GM21381 (cell line): ENCODE measurements around the gene COBL.

Experiments
- ATAC-seq: cut with Tn5 transposase; IDR thresholded peaks from one replicate; pipeline ENCODE4 v1.9.1; 2021; ENCODE audit warnings: mild to moderate bottlenecking, moderate library complexity; ENCODE audit not compliant: unreplicated experiment

Gene COBL

DNA sequence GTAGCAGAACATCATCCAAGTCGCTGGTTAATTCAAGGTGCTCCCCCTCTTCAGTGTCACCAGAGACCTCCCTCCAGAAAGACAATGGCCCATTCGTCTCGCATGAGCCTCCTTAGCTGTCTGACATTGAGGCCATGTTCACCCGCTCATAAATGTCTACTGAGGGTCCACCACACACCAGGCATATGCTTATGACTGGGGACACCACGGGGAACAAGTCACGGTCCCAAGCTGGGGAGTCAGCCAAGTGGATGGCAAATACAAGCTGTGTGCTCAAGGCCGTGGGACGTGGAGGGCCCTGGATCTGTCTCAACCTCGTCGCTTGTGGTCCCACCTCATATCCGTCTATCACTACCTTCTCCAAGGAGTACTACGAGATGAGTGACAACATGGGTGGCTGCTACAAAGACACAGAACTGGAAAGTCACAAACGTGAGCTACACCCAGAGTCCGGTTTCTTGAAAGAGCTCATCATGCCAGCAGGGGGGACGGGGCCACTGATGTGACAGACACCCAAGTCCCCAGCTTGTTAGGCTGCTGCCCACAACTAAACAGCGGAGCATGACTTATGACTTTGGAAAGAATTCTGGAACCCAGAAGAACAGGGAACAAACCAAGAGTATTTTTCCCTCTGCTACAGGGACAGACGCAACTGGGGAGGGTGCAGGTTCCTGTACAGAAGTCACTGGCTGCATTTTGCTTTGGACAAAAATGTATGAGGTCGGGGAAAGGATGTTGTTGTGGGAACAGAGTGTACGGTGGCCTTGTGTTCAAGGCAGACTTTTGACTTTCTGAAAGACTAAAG, 189.6 kb downstream of the COBL start:
- no peak for ATAC-seq

DNA sequence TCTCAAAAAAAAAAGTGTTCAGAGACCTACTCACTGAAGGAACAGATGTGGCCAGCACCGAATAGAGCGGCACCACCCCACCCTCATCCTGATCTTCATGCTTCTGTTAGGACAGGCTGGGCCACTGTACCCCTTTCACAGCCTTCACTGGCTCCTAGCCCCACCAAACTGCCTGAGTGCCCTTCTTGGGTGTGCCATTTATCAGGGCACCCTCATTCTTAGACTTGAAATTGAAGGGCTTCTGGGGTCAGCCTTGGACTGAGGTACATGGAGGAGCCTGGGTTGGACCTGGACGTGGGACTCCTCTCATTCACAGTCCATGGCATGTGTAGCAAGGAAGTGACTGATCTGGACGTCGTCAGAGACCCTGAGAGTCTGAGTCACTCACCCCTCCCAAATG, 190.3 kb downstream of the COBL start:
- no peak for ATAC-seq

DNA sequence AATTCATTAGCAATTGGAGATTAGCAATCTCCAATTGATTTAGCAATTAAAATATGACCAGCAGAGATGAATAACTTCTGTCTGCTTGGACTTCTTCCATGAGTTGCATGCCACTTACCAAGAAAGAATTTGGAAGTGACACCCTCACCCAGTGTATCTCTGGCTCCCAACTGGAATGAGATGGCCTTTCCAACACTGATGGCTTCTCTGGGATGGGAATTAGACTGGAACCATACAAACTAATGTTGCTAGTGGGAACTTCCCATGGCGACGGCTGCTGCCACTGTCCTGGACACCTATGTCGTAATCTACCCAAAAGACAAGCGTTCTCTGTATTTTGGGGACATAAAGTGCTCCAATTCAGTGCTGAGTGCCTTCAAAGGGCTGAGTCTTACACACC, 192.3 kb downstream of the COBL start:
- ATAC-seq: no peak

DNA sequence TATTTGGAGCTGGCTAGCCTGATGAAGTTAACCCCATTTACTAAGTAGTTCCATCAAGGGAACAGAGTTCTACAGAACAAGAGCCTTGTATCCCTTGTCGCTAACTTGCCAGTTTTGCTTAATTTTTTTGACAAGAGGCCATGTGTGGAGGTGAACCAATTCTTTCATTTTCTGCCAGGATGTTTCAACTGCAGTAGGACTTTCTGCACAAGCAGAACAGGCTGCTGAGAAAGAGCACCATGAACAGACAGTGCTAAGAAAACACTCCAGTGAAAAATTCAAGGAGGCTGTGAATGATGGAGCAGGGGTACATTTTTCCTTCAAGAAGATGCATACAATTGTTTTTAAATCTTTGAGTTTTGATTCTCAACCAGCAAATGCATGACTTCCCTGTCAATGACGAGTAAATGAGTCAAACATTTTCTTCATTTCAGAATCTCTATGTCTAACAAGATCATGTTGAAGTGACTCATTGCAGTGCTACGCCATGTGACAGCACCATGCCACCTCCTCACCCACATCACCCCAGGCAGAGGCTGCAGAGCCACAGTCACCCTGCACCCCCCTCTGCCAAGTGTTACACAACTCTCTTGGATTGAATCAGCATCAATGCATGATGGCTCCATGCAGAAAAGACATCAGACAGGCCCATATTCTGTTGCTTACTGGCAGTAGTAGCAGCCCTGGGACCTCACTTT, 193.1 kb downstream of the COBL start:
- no peak for ATAC-seq

DNA sequence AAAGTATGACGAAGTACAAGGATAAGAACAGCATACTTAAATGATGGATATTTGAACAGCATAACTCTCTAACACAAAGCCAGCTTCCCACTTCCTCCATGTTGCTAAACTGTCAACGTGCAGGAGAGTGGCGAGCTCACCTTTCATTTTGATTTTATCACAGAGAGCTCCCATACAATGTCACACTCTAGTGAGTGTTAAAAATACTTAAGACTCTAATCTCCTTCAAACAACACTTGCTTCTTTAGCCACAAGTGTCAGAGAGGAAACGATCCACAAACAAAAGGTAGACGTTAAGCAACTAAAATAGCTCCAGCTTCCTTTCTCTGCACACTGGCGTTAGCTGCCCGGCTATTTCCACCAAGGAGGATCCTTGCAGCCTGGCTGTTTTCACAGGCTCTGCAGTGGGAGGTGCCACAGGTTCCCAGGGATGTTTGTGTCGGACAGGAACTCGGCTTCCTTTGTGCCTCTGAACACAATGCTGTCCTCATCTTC, 194.6 kb downstream of the COBL start:
- ATAC-seq: no peak

DNA sequence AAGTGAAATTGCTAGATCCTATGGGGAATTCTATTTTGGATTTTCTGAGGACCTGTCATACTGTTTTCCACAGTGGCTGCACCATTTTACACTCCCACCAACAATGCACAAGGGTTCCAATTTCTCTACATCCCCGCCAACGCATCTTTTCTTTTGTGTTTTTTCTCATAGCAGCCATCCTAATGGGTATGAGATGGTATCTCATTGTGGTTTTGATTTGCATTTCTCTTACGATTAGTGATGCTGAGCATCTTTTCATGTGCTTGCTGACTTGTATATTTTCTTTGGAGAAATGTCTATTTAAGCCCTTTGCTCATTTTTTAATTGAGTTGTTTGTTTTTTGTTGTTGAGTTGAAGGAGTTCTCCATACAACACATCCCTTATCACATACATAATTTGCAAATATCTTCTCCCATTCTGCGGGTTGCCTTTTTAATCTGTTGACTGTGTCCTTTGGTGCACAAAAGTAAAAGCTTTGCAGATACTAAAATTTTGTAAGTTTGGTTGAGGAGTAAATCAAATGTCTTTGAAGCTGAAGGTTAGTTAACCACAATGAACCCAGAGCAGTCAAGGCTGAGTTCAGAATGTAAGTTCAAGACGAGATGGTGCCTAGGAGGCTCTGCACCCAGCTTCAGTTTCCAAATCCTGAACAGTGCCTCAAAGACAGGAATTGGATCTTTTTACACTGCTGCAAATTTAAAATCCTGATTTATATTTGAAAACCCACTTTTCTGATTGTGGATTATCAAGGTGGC, 195.4 kb downstream of the COBL start:
- no peak for ATAC-seq

DNA sequence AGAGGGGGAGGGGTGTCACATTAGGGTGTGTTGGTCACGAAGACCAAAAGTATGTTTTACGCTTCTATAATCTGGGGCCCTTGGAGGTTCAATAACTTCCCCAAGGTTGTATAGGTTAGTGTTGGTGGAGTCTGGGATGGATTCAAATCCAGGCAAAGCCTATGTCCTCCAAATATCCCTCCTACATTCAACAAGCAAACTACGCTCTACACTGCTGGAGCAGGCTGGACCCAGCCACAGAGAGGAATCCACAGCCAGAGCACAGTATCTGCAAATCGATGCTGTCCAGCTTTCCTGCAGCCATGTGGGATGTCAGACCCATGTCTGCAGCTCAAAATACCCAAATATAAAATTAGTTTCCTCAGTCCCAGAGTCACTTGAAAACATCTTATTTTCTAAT, 198.0 kb downstream of the COBL start:
- no peak for ATAC-seq

DNA sequence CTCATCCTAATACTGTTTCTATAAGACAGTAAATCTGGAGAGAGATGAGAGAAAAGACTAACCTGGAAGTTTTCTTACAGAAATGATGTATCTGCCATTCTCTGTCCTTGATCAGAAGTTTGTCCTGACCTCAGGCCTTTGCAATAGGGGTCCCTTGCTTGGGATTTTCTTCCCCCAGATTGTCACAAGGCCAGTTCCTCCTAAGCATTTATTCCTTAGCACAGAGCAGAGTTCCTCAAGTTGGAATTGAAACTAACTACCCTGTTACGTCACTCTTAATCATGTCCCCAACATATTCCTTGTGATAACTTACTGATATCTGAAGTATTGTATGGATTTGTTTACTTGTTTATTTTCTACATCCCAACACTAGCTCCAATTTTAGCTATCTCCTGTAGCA, 202.1 kb downstream of the COBL start:
- no peak for ATAC-seq

DNA sequence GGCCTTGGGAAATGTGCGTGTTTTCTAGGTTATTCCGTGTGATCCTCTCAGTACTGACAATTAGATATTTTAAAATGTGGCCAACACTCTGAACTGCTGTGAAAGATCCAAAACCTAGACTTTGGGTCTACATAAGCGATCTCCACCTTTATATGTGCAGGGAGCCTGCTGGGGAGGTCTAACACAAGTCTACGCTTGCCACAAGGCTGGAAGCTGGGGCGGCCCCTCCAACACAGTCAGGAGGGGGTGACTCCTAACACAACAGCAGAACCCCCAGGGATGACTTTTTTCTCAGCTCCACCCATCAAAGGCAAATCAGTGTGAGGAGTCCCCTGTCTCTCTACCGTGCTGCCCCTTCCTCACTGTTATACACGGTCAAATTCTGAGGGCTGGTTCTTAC, 202.6 kb downstream of the COBL start:
- no peak for ATAC-seq

DNA sequence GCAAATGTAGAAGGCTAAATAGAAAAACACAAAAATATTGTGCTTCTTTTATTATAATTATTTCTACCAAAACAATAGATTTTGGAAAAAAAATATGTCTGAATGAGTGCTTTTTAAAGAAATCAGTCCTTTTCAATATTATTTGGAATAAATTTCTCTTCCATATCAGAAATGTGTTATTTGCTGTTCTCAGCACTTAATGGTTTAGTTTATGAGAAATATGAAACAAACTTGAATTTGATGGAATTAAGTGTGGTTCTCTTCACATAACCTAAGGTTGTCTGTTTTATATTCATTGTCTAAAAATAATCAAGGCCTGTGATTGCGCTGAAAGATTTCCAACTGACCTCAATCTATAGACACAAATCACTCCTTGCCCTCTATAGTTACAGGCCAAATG, 203.0 kb downstream of the COBL start:
- ATAC-seq: no peak

DNA sequence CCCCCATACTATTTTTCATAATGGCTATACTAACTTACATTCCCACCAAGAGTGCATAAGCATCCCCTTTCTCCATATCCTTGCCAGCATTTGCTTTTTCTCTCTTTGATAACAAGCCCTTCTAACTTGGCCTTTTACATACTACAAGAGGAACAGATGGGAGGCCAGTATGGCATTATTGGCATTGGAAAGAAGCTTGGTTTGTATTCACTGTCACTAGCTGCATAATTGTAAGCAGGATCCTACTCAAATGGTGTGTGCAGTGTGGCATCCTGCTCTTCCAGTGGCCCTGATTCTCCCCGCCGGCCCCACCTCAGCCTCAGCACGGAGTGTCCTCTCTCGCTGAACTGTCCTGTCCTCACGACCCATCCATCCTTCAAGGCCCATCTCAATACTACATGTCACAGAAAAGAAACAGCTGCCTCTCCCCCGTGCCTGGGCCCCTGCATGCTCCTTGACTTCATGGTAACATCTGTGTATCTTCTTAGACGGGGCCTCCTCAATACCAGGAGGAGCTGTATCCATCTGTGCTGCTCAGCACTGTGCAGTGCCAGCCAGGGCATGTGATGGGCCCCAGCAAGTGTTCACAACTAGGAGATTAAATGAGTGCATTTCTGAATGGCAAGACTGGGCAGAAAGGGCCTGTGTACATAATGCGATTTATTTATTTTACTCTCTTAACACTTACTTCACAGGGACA, 205.2 kb downstream of the COBL start:
- ATAC-seq: no peak

DNA sequence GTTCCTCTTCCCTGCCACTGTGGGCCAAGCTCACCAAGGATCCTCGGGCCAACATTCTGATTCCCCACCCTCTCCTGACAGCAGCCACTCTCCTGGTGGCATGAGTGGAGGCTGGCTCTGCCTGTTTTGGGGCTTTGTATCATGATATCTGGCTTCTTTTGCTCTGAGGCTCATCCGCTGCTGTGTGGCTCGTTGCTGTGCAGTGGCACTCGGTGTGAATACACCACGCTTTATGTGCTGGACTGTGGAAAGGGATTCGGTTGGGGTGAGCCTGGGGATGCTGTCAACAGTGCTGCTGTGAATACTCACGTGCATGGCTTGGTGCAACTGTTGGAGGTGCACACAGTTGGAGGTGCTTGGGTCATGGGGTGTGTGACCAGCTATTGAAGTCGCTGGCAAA, 208.5 kb downstream of the COBL start:
- no peak for ATAC-seq

DNA sequence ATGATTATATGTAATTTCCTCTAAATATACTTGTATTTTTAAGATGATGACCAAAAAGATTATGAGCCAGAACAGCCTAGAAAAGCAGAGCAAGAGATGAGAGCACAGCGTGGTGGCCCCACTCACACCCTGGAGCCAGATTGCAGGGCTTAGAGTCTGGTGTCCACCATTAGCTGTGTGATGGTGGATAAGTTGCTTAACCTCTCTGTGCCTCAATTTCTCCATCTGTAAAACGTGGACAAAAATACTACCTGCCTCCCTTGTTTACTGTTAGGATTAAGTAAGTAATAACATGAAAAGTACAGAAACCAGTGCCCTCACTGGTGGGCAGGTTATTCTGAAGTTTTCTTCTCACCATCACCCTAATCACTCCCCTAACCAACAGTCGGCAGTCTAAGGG, 212.3 kb downstream of the COBL start:
- ATAC-seq: no peak

DNA sequence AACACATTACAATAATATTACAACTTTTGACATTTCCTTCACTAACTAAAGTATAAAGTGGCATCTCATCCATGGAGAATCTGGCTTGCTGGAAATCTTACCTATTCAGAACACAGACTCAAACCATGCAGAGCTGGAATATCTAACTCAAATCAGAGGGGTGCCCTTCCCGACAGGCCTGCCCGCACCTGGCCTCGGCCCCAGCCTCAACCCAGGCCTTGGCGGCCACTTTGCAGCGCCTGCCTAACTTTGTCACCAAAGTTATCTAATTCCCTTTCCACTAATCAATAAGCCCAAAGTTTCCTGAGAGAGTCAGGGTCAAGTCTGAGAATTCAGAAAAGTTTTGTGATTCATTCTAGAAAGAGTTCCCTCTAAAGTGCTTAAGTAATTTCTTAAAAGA, 212.9 kb downstream of the COBL start:
- ATAC-seq: no peak

DNA sequence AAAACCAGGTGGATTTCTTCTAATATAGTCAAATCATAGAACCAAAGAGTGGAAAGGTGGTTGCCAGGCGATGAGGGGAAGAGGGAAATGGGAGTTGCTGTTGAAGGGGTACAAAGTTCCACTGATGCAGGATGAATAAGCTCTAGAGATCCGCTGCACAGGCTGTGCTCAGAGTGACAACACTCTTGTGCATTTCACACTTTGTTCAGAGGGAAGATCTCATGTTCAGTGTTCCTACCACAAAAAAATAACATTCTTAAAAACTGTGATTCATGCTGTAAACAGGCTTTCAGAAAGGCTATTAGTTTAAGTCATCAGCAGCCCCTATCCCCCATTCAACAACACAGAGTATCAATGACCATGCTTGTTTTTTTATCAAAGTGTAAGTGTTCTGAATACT, 213.8 kb downstream of the COBL start:
- no peak for ATAC-seq

DNA sequence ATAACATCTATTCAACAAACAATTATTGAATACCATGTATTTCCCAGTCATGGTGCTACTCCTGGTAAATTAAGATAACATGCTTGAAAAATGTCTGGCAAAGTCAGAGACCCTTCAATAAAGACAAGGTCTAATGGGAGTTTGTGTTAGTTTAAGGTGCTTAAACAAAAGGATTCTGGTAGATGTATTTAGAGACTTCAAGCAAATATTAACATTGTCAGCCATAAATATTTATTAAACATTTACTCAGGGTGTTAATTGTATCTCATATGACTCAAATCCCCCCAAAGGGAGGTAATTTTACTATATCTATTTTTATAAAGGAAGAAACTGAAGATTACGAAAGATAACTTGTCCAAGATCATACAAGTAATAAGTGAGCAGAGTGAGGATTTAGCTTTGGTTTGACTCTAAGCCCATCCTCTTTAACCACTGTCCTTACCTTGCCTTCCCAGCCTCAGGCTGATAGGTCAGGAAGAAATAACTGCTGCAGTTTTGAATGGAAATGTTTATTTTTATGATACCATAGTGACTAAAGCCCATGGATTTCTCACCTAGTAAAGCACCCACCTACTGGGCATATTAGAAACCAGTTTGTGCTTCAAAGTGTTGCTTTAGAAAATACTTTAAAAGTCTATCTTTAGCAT, 215.4 kb downstream of the COBL start:
- ATAC-seq: no peak

DNA sequence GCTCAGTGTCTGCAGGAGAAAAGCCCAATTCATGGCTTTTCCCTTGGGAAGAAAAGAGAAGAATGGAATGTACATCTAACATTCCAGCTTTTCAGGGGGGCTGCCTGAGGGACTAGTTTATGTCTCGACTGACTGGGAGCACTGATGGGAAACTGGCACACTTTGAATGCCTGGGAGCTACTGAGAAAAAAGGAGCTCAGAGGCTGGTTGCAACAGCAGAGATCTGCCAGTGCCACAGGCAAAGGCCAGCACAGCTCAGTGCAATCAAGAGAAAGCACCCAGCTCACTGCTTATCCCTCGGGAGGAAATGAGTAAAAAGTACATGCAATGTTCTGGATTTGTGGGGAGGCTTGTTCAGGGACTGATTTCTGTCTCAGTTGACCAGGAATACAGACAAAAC, 226.2 kb downstream of the COBL start:
- ATAC-seq: no peak

DNA sequence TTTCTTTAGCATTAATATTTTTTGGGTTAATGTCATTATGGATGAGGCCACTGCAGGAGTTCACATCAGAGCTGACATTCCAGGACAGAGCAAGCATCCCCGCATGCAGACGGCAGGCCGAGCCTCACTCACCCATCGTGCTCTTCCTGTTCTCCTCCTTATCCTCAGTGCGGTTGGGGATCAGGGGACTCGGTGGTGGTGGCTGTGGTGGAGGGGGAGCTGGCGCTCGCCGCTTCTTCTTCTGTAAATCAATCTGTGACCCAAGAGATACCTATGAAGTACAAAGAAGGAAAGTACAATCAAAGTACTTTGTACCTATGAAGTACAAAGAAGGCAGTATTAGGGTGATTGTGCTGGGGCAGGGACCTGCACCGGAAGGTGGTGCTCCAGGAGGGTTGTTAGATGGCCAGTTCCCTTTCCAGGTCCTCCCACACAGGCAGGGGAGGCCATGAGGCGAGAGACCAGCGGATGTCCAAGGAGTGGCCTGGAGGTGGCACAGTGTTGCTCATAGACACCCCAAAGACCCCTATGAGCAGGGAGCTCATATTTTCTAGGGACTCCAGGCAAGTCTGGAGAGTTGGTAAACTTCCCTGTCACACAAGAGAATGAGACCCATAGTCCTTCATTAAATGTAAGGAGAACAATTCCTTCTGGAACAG, 231.4 kb downstream of the COBL start:
- no peak for ATAC-seq

DNA sequence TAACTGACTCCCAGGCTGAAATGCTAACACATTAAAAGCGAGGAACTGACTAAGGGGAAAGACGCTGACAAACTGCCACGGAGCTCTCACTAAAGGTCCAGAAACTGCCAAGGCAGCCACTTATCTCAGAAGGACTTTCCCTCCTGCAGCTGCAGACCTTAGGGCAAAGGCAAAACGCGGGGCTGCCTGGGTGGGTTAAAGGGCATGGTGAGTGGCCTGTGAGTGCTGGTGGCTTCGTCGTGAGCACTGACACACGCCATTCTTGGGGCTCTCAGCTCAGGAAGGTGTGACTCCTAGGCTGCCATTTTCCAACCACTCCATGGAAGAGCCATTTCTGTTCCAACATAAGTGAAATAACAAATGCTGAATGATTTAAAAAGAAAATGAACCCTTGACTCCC, 232.5 kb downstream of the COBL start:
- ATAC-seq: no peak

DNA sequence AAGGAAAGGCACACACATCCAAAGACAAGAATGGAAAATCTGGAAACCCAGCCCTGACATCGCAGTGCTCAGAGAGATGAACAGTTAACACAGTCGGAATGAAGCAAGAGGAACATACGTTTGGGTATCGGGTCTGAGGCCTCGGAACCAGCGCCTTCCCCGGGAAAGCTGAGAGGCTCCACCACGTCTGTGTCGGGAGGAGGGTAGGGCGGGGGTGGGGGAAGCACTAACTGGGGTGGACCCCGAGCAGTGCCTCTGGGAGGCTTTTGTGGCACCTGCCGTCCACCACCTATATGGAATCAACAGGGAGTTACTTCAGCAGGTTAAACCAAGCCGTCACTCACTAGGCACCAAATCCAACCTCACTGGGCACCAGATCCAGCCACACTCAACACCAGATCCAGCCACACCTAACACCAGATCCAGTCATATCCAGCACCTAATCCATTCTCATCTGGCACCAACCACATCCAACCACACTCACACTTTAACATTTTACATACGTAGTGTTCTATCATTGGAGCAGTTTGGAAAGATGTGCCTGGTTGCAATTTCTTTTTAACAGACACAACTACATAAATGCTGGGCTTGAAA, 233.6 kb downstream of the COBL start:
- no peak for ATAC-seq
